ENCODE data around the gene TRAPPC3L. TPM values are rescaled to one million over a fixed set of nuclear protein-coding genes. Genes with fewer than 3 reads are reported as not detected.

Gene TRAPPC3L
- total RNA-seq, 1 experiment from 2014 or later = not detected

GRCh38 chr6:116586738-116587137, 41.3 kb upstream of the TRAPPC3L start:
- CTCF ChIA-PET = no interaction called here
- Histone ChIP-seq H4K20me1 (ENCODE audit: insufficient read depth) (no peaks in the 10 kb centered on the region), H3K9me2 (ENCODE audit: insufficient read depth) (no peaks in the 10 kb centered on the region), H3K4me3 (replicated peaks in 1 of 2; ENCODE audit: low read depth in 1 of 2, low read length in 2 of 2) (no peak overlapping the region), H3K4me2 (ENCODE audit: low read length) (no peak overlapping the region), H3K9me3 (ENCODE audit: control insufficient read depth in 1 of 2, insufficient read depth in 1 of 2, low read depth in 1 of 2, low read length in 2 of 2) (no peaks in the 10 kb centered on the region), H3K9ac (ENCODE audit: low read length) (no peak overlapping the region), H3K79me2 (ENCODE audit: insufficient read depth, low read length) (peaks cover 4% of the 10 kb centered on the region; the same call in 1 of the 2 replicates), H3K4me1 (ENCODE audit: control insufficient read depth in 1 of 2, insufficient read depth in 2 of 2, low read length in 2 of 2) (no peaks in the 10 kb centered on the region), H3K36me3 (ENCODE audit: control insufficient read depth in 1 of 2, insufficient read depth in 2 of 2, low read length in 2 of 2) (peaks cover 10 to 14% of the 10 kb centered on the region in 2 experiments), H3K27ac (ENCODE audit: low read depth, low read length) (no peak overlapping the region), H3K27me3 (ENCODE audit: insufficient read depth, low read length) (no peaks in the 10 kb centered on the region), H2AFZ (ENCODE audit: low read depth, low read length, poor library complexity, severe bottlenecking) (no peak overlapping the region)
- BruUV-seq (replicated peaks) = no TSS peak
- ATAC-seq (no peak), DNase-seq (ENCODE audit: low read depth, low spot score) (no peak)
- RAD21 ChIA-PET (ENCODE audit: low non-redundant PET in 1 of 2, low total read pairs in 2 of 2, uncharacterized antibody in 2 of 2, unreplicated experiment in 2 of 2) = no interaction called here
- POLR2A ChIA-PET = no interaction called here
- intact Hi-C loops (cut with micrococcal nuclease) = no loop called here
- TF ChIP-seq, protein P1, sequence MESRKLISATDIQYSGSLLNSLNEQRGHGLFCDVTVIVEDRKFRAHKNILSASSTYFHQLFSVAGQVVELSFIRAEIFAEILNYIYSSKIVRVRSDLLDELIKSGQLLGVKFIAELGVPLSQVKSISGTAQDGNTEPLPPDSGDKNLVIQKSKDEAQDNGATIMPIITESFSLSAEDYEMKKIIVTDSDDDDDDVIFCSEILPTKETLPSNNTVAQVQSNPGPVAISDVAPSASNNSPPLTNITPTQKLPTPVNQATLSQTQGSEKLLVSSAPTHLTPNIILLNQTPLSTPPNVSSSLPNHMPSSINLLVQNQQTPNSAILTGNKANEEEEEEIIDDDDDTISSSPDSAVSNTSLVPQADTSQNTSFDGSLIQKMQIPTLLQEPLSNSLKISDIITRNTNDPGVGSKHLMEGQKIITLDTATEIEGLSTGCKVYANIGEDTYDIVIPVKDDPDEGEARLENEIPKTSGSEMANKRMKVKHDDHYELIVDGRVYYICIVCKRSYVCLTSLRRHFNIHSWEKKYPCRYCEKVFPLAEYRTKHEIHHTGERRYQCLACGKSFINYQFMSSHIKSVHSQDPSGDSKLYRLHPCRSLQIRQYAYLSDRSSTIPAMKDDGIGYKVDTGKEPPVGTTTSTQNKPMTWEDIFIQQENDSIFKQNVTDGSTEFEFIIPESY (IDR thresholded peaks at IDR 0.05; ENCODE audit: extremely low read depth, insufficient replicate concordance, low read length) = no peak
- TF ChIP-seq EGR1 (IDR thresholded peaks at IDR 0.05; ENCODE audit: low read depth) = no peak
- no peak for TF ChIP-seq CTCF (IDR thresholded peaks at IDR 0.05 in 2 of 3, conservative IDR thresholded peaks at IDR 0.05 in 1 of 3; ENCODE audit: borderline replicate concordance in 1 of 3, insufficient read depth in 1 of 3, low read depth in 2 of 3, low read length in 2 of 3)
- no peak for TF ChIP-seq EZH2phosphoT487 (IDR thresholded peaks at IDR 0.05; ENCODE audit: borderline replicate concordance)
- no peak for TF ChIP-seq SIN3A (IDR thresholded peaks at IDR 0.05; ENCODE audit: low read depth)
- TF ChIP-seq TCF7L2 (IDR thresholded peaks at IDR 0.05; ENCODE audit: borderline replicate concordance, extremely low read depth, insufficient read depth, insufficient read length) = no peak
- TF ChIP-seq RAD21 (IDR thresholded peaks at IDR 0.05; ENCODE audit: low read depth) = no peak
- no peak for TF ChIP-seq MAX (IDR thresholded peaks at IDR 0.05)
- no peak for TF ChIP-seq CBX3 (IDR thresholded peaks at IDR 0.05; ENCODE audit: low read depth)
- TF ChIP-seq JUND (IDR thresholded peaks at IDR 0.05) = no peak
- TF ChIP-seq ELF1 (IDR thresholded peaks at IDR 0.05; ENCODE audit: borderline replicate concordance, low read depth) = no peak
- no peak for TF ChIP-seq POLR2A (IDR thresholded peaks at IDR 0.05; ENCODE audit: borderline replicate concordance, extremely low read depth, insufficient read depth, insufficient read length)
- no peak for TF ChIP-seq ZNF274 (IDR thresholded peaks at IDR 0.05; ENCODE audit: low read depth, low read length)
- TF ChIP-seq ZFX (IDR thresholded peaks at IDR 0.05) = no peak
- no peak for TF ChIP-seq POLR2AphosphoS5 (IDR thresholded peaks at IDR 0.05; ENCODE audit: low read depth, low read length)
- TF ChIP-seq REST (IDR thresholded peaks at IDR 0.05; ENCODE audit: low read depth) = no peak
- TF ChIP-seq ATF3 (IDR thresholded peaks at IDR 0.05) = no peak
- no peak for TF ChIP-seq SP1 (IDR thresholded peaks at IDR 0.05; ENCODE audit: low read depth)
- TF ChIP-seq SRF (IDR thresholded peaks at IDR 0.05; ENCODE audit: low read depth) = no peak
- no peak for TF ChIP-seq YY1 (IDR thresholded peaks at IDR 0.05; ENCODE audit: extremely low read depth, insufficient replicate concordance, low read depth, low read length)

Data from HCT116 (cell line).